ENCODE results near the gene ANXA2R. TPM values are rescaled to one million over a fixed set of nuclear protein-coding genes. Genes with fewer than 3 reads are reported as not detected.

Gene ANXA2R
- total RNA-seq, 1 experiment from 2014 or later = 3.6 TPM

DNA sequence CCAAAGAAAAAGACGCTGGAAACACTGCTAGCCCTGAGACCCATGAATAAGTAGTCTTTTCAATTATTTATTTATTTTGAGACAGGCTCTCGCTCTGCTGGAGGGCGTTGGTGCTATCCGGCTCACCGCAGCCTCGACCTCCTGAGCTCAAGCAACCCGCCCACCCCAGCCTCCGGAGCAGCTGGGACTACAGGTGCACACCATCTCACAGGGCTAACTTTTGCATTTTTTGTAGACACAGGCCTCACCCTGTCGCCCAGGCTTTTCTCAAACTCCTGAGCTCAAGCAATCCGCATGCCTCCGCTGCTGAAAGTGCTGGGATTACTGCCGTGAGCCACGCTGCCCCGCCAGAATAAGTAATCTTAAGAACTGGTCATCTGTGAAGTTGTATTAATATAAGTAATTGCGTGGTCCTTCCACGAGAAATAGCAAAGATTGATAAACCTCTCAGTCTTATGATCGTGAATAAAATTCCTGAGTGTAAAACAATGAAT is 1.6 kb downstream of the ANXA2R start:
- peak overlapping the region; percentile 76 for H3K4me3 ChIP-seq
- peaks cover 12% of the 10 kb centered on the region; the same call in 1 of the 2 replicates for H3K79me2 ChIP-seq (ENCODE audit: low read depth)
- 0 out of 2 replicates have a peak, but pooled peaks cover 5% of the 10 kb centered on the region for H3K36me3 ChIP-seq (ENCODE audit: low read depth)
- H3K4me1 ChIP-seq (replicated peaks; ENCODE audit: insufficient read depth) = peaks cover 14% of the 10 kb centered on the region
- no peaks in the 10 kb centered on the region for H3K9me2 ChIP-seq (ENCODE audit: insufficient read depth)
- TF ChIP-seq EZH2 (IDR thresholded peaks at IDR 0.05; ENCODE audit: low read depth) = no peak
- TF ChIP-seq, protein P1, sequence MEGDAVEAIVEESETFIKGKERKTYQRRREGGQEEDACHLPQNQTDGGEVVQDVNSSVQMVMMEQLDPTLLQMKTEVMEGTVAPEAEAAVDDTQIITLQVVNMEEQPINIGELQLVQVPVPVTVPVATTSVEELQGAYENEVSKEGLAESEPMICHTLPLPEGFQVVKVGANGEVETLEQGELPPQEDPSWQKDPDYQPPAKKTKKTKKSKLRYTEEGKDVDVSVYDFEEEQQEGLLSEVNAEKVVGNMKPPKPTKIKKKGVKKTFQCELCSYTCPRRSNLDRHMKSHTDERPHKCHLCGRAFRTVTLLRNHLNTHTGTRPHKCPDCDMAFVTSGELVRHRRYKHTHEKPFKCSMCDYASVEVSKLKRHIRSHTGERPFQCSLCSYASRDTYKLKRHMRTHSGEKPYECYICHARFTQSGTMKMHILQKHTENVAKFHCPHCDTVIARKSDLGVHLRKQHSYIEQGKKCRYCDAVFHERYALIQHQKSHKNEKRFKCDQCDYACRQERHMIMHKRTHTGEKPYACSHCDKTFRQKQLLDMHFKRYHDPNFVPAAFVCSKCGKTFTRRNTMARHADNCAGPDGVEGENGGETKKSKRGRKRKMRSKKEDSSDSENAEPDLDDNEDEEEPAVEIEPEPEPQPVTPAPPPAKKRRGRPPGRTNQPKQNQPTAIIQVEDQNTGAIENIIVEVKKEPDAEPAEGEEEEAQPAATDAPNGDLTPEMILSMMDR (conservative IDR thresholded peaks at IDR 0.05) = no peak
- H4K20me1 ChIP-seq (ENCODE audit: insufficient read depth) = no peaks in the 10 kb centered on the region
- ChIA-PET POLR2A (ENCODE audit: unreplicated experiment) (interaction anchor here (0.5 to 1.0 kb wide), 3 partner anchors 26 to 1220 kb away, joined by 5 to 11 read pairs (median 5); no protein-coding TSS in a partner anchor), CTCF (interaction anchor here (0.5 to 1.3 kb wide), 4 partner anchors 31 to 130 kb away, joined by 3 to 7 read pairs (median 4); no protein-coding TSS in a partner anchor)
- H3K9me3 ChIP-seq (ENCODE audit: insufficient read depth, low read depth) = no peaks in the 10 kb centered on the region
- no TSS peak for BruUV-seq (replicated peaks)
- no peak overlapping the region for H3K27ac ChIP-seq
- intact Hi-C loops (cut with micrococcal nuclease; ENCODE audit: unreplicated experiment) = loop anchor here (2.0 kb wide), 1 partner anchor 38 kb away; no protein-coding TSS in a partner anchor
- no peak for DNase-seq
- H2AFZ ChIP-seq = peak overlapping the region; percentile 66
- peak overlapping the region; percentile 79 for H3K4me2 ChIP-seq
- peaks cover 45% of the 10 kb centered on the region for H3F3A ChIP-seq (ENCODE audit: insufficient read depth, low read depth)
- no peaks in the 10 kb centered on the region for H3K27me3 ChIP-seq (ENCODE audit: insufficient read depth, low read depth)

DNA sequence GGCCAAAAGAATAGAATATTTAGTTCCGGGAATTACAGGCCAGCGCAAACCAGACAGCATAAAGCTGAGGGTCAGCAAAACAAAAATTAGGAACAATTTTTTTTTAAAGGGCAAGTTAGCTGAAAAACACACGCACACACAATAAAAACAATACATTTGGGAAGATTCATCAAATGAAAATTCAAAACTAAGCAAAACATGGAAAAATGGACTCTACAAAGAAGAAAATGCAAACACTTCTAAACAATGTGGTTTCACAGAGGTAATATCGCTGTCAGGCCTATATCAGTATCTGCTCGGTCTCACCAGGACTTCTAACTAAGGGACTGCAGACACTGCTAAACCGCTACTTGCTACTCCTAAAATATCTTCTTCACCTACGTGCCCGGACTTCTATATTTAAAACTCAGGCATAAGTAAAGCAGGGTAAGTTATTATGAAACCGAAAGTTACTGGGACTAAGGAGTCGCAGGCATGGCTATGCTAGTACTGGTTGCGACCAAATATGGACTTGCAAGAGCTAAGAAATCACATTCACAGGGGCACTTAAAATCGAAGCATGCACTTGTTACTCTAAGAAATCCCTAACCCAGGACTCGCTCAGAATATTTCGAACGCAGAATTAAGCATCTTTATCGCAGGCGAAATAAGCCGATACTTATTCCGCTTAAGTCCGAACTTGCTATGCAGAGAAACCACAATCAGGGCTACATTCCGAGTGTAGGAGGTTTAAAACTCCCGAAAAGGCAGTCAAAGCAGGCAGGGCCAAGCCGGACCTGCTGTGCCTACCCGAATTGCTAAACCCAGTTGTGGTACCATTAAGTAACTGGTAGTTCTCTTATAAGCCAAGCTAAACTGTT is 2.3 kb downstream of the ANXA2R start:
- no peak for DNase-seq
- H3K79me2 ChIP-seq (ENCODE audit: low read depth) = peaks cover 7% of the 10 kb centered on the region; the same call in 1 of the 2 replicates
- H3K27ac ChIP-seq = no peak overlapping the region
- no peaks in the 10 kb centered on the region for H3K27me3 ChIP-seq (ENCODE audit: insufficient read depth, low read depth)
- peak overlapping the region; percentile 79 for H3K4me2 ChIP-seq
- peak overlapping the region; percentile 66 for H2AFZ ChIP-seq
- TF ChIP-seq, protein P1 (conservative IDR thresholded peaks at IDR 0.05) = no peak
- TF ChIP-seq EZH2 (IDR thresholded peaks at IDR 0.05; ENCODE audit: low read depth) = no peak
- H3K9me2 ChIP-seq (ENCODE audit: insufficient read depth) = no peaks in the 10 kb centered on the region
- peaks cover 14% of the 10 kb centered on the region for H3K4me1 ChIP-seq (replicated peaks; ENCODE audit: insufficient read depth)
- peaks cover 40% of the 10 kb centered on the region for H3F3A ChIP-seq (ENCODE audit: insufficient read depth, low read depth)
- 0 out of 2 replicates have a peak, but pooled peaks cover 5% of the 10 kb centered on the region for H3K36me3 ChIP-seq (ENCODE audit: low read depth)
- H4K20me1 ChIP-seq (ENCODE audit: insufficient read depth) = no peaks in the 10 kb centered on the region
- intact Hi-C loops (cut with micrococcal nuclease; ENCODE audit: unreplicated experiment) = loop anchor here (2.0 kb wide), 1 partner anchor 37 kb away; no protein-coding TSS in a partner anchor
- H3K4me3 ChIP-seq = peak overlapping the region; percentile 76
- no peaks in the 10 kb centered on the region for H3K9me3 ChIP-seq (ENCODE audit: insufficient read depth, low read depth)
- no TSS peak for BruUV-seq (replicated peaks)
- ChIA-PET CTCF (interaction anchor here (1.0 to 1.3 kb wide), 2 partner anchors 126 to 129 kb away, joined by 7 to 8 read pairs; no protein-coding TSS in a partner anchor), POLR2A (ENCODE audit: unreplicated experiment) (interaction anchor here (0.5 to 1.0 kb wide), 4 partner anchors 27 to 1219 kb away, joined by 3 to 11 read pairs (median 5); no protein-coding TSS in a partner anchor)

DNA sequence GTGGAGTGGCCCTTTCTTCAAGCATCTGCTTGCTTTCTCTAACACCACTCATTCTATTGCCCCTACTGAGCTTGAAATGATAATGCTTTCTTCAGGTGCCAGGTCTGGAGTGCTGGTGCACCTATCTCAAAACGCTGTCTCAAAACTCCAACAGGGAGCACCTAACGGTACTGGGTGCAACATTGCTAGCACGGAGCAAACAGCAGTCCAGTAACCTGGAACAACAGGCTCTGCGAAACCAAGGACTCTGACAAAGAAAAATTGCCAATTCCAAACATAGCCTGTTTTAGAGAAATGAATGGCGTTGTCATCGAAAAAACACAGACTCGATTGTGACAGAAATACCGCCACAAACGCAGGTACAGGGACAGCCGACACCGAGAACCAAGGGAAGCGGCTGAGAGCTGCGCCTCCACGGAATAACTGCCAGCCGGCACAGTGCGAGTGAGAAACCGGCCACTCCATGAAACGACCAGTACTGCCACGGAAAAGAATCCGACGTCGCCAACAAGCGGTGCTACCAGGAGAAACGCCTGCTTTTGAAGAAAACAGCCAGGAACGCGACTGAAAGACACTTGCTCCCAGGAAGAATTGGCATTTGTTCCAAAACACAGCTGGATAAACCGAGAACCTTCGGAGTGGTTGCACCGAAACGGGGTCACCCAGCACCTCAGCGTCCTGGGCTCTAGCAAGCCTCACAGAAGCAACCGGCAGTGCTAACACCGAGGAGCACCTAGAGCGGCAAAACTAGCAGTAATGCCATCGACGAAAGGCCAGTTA is 3.1 kb downstream of the ANXA2R start:
- Histone ChIP-seq H3K36me3 (ENCODE audit: low read depth) (0 out of 2 replicates have a peak, but pooled peaks cover 5% of the 10 kb centered on the region), H3K27ac (no peak overlapping the region), H3K9me2 (ENCODE audit: insufficient read depth) (no peaks in the 10 kb centered on the region), H3K79me2 (ENCODE audit: low read depth) (peaks cover 6% of the 10 kb centered on the region; the same call in 1 of the 2 replicates), H4K20me1 (ENCODE audit: insufficient read depth) (no peaks in the 10 kb centered on the region), H3K4me1 (replicated peaks; ENCODE audit: insufficient read depth) (peaks cover 14% of the 10 kb centered on the region), H3F3A (ENCODE audit: insufficient read depth, low read depth) (peaks cover 35% of the 10 kb centered on the region), H3K4me2 (peak overlapping the region; percentile 79), H2AFZ (no peak overlapping the region), H3K9me3 (ENCODE audit: insufficient read depth, low read depth) (no peaks in the 10 kb centered on the region), H3K27me3 (ENCODE audit: insufficient read depth, low read depth) (no peaks in the 10 kb centered on the region), H3K4me3 (no peak overlapping the region; the same call in 1 of the 2 replicates)
- intact Hi-C loops (cut with micrococcal nuclease; ENCODE audit: unreplicated experiment) = no loop called here
- no peak for DNase-seq
- TF ChIP-seq, protein P1 (conservative IDR thresholded peaks at IDR 0.05) = no peak
- no peak for TF ChIP-seq EZH2 (IDR thresholded peaks at IDR 0.05; ENCODE audit: low read depth)
- POLR2A ChIA-PET (ENCODE audit: unreplicated experiment) = no interaction called here
- BruUV-seq (replicated peaks) = no TSS peak
- CTCF ChIA-PET = interaction anchor here (1.0 kb wide), 1 partner anchor 128 kb away, joined by 8 read pairs; no protein-coding TSS in a partner anchor

All from PC-9 (cell line).